Mesothelial cell of epicardium (in vitro differentiated cells): ENCODE measurements around the gene SLC22A23. TPM values are rescaled to one million over a fixed set of nuclear protein-coding genes. Genes with fewer than 3 reads are reported as not detected.

Experiments
- DNase-seq, 2 experiments: peaks; one replicate each; pipeline ENCODE4 v3.0.0; 2021; ENCODE audit warnings: low spot score in 2 of 2; ENCODE audit not compliant: unreplicated experiment in 2 of 2
- H3K27ac Mint-ChIP-seq: 2 replicates; pipeline ENCODE4 v1.8.0; 2021; ENCODE audit warnings: mixed read lengths
- H3K27me3 Mint-ChIP-seq: 2 replicates; pipeline ENCODE4 v1.8.0; 2021; ENCODE audit warnings: low read depth, mixed read lengths
- H3K36me3 Mint-ChIP-seq: 2 replicates; pipeline ENCODE4 v1.8.0; 2021; ENCODE audit warnings: mixed read lengths
- H3K4me1 Mint-ChIP-seq: 2 replicates; pipeline ENCODE4 v1.8.0; 2021; ENCODE audit warnings: mixed read lengths
- H3K4me3 Mint-ChIP-seq: 2 replicates; pipeline ENCODE4 v1.8.0; 2021; ENCODE audit warnings: mild to moderate bottlenecking, moderate library complexity, mixed read lengths
- H3K9me3 Mint-ChIP-seq: 2 replicates; pipeline ENCODE4 v1.8.0; 2021; ENCODE audit warnings: mixed read lengths
- CTCF ChIP-seq: fragments of 200-600 bp; sonication (generic); IDR thresholded peaks from one replicate; pipeline ENCODE4 v1.5.0; 2021; ENCODE audit warnings: antibody characterized with exemption; ENCODE audit not compliant: unreplicated experiment
- total RNA-seq: library from RNA; stranded (reverse); gene quantifications from 3 replicates; pipeline ENCODE4 v1.2.1, GENCODE V29; 2021

SLC22A23 gene
- total RNA-seq, 1 donor from 2014 or later = 25.0 TPM

- no peak overlapping the region for H3K27ac Mint-ChIP-seq
- no peak for DNase-seq
- H3K4me3 Mint-ChIP-seq = no peak overlapping the region
- H3K4me1 Mint-ChIP-seq = no peaks in the 10 kb centered on the region
- no peaks in the 10 kb centered on the region for H3K27me3 Mint-ChIP-seq
- no peak for TF ChIP-seq CTCF
- H3K9me3 Mint-ChIP-seq = no peaks in the 10 kb centered on the region
- peaks cover 10% of the 10 kb centered on the region for H3K36me3 Mint-ChIP-seq
Observed at GRCh38 chr6:3291346-3291745, 165.5 kb downstream of the SLC22A23 start.

GRCh38 chr6:3290931-3291211 lies 166.0 kb downstream of the SLC22A23 start:
- DNase-seq = no peak
- Mint-ChIP-seq H3K27ac (no peak overlapping the region), H3K27me3 (no peaks in the 10 kb centered on the region), H3K36me3 (peaks cover 11% of the 10 kb centered on the region), H3K9me3 (no peaks in the 10 kb centered on the region), H3K4me1 (no peaks in the 10 kb centered on the region), H3K4me3 (no peak overlapping the region)
- TF ChIP-seq CTCF = no peak

- Mint-ChIP-seq H3K9me3 (no peaks in the 10 kb centered on the region), H3K27ac (no peak overlapping the region), H3K4me1 (no peaks in the 10 kb centered on the region), H3K36me3 (peaks cover 14% of the 10 kb centered on the region), H3K27me3 (no peaks in the 10 kb centered on the region), H3K4me3 (no peak overlapping the region)
- no peak for DNase-seq
- no peak for TF ChIP-seq CTCF
Observed at GRCh38 chr6:3290149-3290930, 166.5 kb downstream of the SLC22A23 start.

- no peak for TF ChIP-seq CTCF
- Mint-ChIP-seq H3K4me1 (peaks cover 2% of the 10 kb centered on the region), H3K36me3 (peaks cover 14% of the 10 kb centered on the region), H3K4me3 (no peak overlapping the region), H3K9me3 (no peaks in the 10 kb centered on the region), H3K27me3 (no peaks in the 10 kb centered on the region), H3K27ac (no peak overlapping the region)
- DNase-seq = no peak
Observed at GRCh38 chr6:3289664-3290055, 167.2 kb downstream of the SLC22A23 start.

- Mint-ChIP-seq H3K36me3 (peaks cover 14% of the 10 kb centered on the region), H3K4me1 (peaks cover 4% of the 10 kb centered on the region), H3K4me3 (no peak overlapping the region), H3K27me3 (no peaks in the 10 kb centered on the region), H3K27ac (no peak overlapping the region), H3K9me3 (no peaks in the 10 kb centered on the region)
- TF ChIP-seq CTCF = no peak
- no peak for DNase-seq
Observed at GRCh38 chr6:3288711-3289663, 167.9 kb downstream of the SLC22A23 start.
